DOHH2 (cell line): ENCODE results near the gene TTLL3.
A peak's percentile ranks its signal among the peaks of the same experiment; 100 is the strongest.

Experiments
- H3F3A ChIP-seq: fragments of 200-600 bp; sonication (generic), shearing (Covaris generic); 2 replicates; pipeline ENCODE4 v1.6.0; 2016; ENCODE audit warnings: antibody characterized with exemption, mild to moderate bottlenecking; ENCODE audit not compliant: control insufficient read depth, insufficient read depth
- H3K27ac ChIP-seq: fragments of 200-600 bp; sonication (generic); 2 replicates; pipeline ENCODE4 v1.5.1; 2014; ENCODE audit warnings: low read depth, mild to moderate bottlenecking, low read length, moderate library complexity
- H3K27me3 ChIP-seq: fragments of 200-600 bp; sonication (generic); 2 replicates; pipeline ENCODE4 v1.6.1; 2014; ENCODE audit warnings: mild to moderate bottlenecking, low read length, mixed read lengths; ENCODE audit not compliant: control insufficient read depth
- H3K36me3 ChIP-seq: fragments of 200-600 bp; sonication (generic); 2 replicates; pipeline ENCODE4 v1.6.1; 2014; ENCODE audit warnings: mild to moderate bottlenecking, low read length, moderate library complexity, mixed read lengths; ENCODE audit not compliant: control insufficient read depth
- H3K4me1 ChIP-seq: fragments of 200-600 bp; sonication (generic); 2 replicates; pipeline ENCODE4 v1.6.1; 2014; ENCODE audit warnings: mild to moderate bottlenecking, low read length, mixed read lengths; ENCODE audit not compliant: control insufficient read depth
- H3K4me2 ChIP-seq: fragments of 200-600 bp; sonication (generic); 2 replicates; pipeline ENCODE4 v1.6.0; 2014; ENCODE audit warnings: mild to moderate bottlenecking, low read length, moderate library complexity
- H3K4me3 ChIP-seq: fragments of 200-600 bp; sonication (generic); 2 replicates; pipeline ENCODE4 v1.5.1; 2014; ENCODE audit warnings: mild to moderate bottlenecking, low read length, mixed read lengths
- H3K79me2 ChIP-seq: fragments of 200-600 bp; sonication (generic); 2 replicates; pipeline ENCODE4 v1.6.1; 2014; ENCODE audit warnings: mild to moderate bottlenecking, low read length, mixed read lengths; ENCODE audit not compliant: control insufficient read depth
- H3K9me2 ChIP-seq: fragments of 200-600 bp; sonication (generic); replicated peaks from 2 replicates; pipeline ENCODE4 v1.6.1; 2014; ENCODE audit warnings: mild to moderate bottlenecking, low read length, mixed read lengths; ENCODE audit not compliant: control insufficient read depth
- H3K9me3 ChIP-seq: fragments of 200-600 bp; sonication (generic); 2 replicates; pipeline ENCODE4 v1.6.1; 2014; ENCODE audit warnings: antibody characterized with exemption, low read length, mixed read lengths; ENCODE audit not compliant: control insufficient read depth, insufficient read depth
- H4K20me1 ChIP-seq: fragments of 200-600 bp; sonication (generic); 2 replicates; pipeline ENCODE4 v1.6.0; 2014; ENCODE audit warnings: low read depth, mild to moderate bottlenecking, antibody characterized with exemption, low read length, moderate library complexity; ENCODE audit not compliant: control insufficient read depth, insufficient read depth
- EZH2phosphoT487 ChIP-seq: fragments of 200-600 bp; sonication (generic); IDR thresholded peaks from 2 replicates; pipeline ENCODE4 v1.6.1; 2017; ENCODE audit warnings: borderline replicate concordance, mild to moderate bottlenecking, antibody characterized with exemption, low read length, moderate library complexity, mixed read lengths
- TF ChIP-seq, protein P1 (sequence below): fragments of 200-600 bp; sonication (generic); IDR thresholded peaks from one replicate; pipeline ENCODE4 v1.5.1; 2014; ENCODE audit warnings: antibody characterized with exemption, mild to moderate bottlenecking, low read depth, low read length; ENCODE audit not compliant: poor library complexity, severe bottlenecking

Gene TTLL3

DNA sequence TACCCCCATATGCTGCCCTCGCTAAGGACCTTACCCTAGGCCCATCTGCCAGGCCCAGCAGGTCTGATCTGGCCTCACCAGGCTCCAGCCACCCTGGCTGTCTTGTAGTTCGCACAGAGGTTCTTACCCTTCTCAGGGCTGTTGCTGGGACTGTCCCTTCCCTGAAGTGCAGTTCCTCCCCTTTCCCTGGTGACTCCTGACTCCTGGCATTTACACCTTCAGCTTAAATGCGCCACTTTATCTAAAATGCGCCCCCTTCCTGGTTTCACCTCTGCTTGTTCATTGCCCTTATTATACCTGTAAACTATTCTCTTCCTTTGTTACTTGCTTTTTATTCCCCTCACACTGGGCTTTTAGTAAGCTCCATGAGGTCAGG is 835 bp upstream of the TTLL3 start:
- H4K20me1 ChIP-seq: no peaks in the 10 kb centered on the region
- H3K79me2 ChIP-seq: no peaks in the 10 kb centered on the region
- H3K4me3 ChIP-seq: peak overlapping the region; percentile 80
- peaks cover 29% of the 10 kb centered on the region for H3K4me1 ChIP-seq
- peaks cover 25% of the 10 kb centered on the region for H3F3A ChIP-seq
- TF ChIP-seq EZH2phosphoT487: no peak
- TF ChIP-seq, protein P1, sequence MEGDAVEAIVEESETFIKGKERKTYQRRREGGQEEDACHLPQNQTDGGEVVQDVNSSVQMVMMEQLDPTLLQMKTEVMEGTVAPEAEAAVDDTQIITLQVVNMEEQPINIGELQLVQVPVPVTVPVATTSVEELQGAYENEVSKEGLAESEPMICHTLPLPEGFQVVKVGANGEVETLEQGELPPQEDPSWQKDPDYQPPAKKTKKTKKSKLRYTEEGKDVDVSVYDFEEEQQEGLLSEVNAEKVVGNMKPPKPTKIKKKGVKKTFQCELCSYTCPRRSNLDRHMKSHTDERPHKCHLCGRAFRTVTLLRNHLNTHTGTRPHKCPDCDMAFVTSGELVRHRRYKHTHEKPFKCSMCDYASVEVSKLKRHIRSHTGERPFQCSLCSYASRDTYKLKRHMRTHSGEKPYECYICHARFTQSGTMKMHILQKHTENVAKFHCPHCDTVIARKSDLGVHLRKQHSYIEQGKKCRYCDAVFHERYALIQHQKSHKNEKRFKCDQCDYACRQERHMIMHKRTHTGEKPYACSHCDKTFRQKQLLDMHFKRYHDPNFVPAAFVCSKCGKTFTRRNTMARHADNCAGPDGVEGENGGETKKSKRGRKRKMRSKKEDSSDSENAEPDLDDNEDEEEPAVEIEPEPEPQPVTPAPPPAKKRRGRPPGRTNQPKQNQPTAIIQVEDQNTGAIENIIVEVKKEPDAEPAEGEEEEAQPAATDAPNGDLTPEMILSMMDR: no peak
- H3K27me3 ChIP-seq: no peaks in the 10 kb centered on the region
- H3K4me2 ChIP-seq: peak overlapping the region; percentile 96
- no peaks in the 10 kb centered on the region for H3K9me3 ChIP-seq
- peak overlapping the region; percentile 65 for H3K27ac ChIP-seq
- no peaks in the 10 kb centered on the region for H3K9me2 ChIP-seq
- peaks cover 63% of the 10 kb centered on the region for H3K36me3 ChIP-seq

DNA sequence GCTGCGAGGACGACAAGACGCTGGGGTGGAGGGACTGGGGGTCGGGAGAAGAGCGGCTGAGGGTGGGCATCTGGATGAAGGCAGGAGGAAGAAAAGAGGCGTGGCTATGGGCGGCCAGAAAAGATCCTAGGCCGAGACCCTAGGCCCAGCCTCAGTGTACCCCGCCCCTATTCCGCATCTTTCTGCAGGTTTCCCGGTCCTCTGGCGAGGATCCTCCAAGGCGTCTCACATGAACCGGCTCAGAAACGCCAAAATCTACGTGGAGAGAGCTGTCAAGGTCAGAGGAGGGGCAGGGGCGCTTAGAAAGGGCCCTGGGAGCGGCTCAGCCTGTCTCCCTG is 340 bp downstream of the TTLL3 start:
- Histone ChIP-seq H4K20me1 (no peaks in the 10 kb centered on the region), H3K4me2 (peak overlapping the region; percentile 96), H3K27me3 (no peaks in the 10 kb centered on the region), H3K9me2 (no peaks in the 10 kb centered on the region), H3K4me3 (peak overlapping the region; percentile 80), H3F3A (peaks cover 20% of the 10 kb centered on the region), H3K36me3 (peaks cover 51% of the 10 kb centered on the region), H3K9me3 (no peaks in the 10 kb centered on the region), H3K4me1 (peaks cover 29% of the 10 kb centered on the region), H3K79me2 (no peaks in the 10 kb centered on the region), H3K27ac (no peak overlapping the region)
- TF ChIP-seq, protein P1: no peak
- no peak for TF ChIP-seq EZH2phosphoT487

DNA sequence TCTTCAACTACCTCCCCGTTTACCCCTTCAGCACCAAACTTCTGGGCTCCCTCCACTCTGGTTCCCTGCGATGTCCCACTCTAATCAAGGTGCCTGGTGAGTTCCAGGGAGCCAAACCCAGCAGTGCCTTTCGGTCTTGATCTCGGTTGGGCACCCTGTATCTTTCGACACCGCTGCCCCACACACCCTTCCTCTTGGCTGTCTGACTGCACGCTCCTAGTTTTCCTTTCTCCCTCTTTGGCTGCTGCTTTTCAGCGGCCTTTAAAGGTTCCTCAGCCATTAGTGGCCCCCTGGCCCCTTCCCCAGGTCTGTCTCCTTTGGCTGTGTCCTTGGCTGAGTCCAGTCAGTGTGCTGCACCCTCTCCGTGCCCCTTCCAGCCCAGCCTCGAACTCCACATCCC is 784 bp downstream of the TTLL3 start:
- no peak overlapping the region; the same call in 1 of the 2 replicates for H3K4me2 ChIP-seq
- H3K9me2 ChIP-seq: no peaks in the 10 kb centered on the region
- no peak overlapping the region for H3K4me3 ChIP-seq
- TF ChIP-seq, protein P1: no peak
- TF ChIP-seq EZH2phosphoT487: no peak
- H3K27me3 ChIP-seq: no peaks in the 10 kb centered on the region
- peaks cover 20% of the 10 kb centered on the region for H3F3A ChIP-seq
- no peak overlapping the region for H3K27ac ChIP-seq
- H3K36me3 ChIP-seq: peaks cover 47% of the 10 kb centered on the region
- no peaks in the 10 kb centered on the region for H4K20me1 ChIP-seq
- no peaks in the 10 kb centered on the region for H3K79me2 ChIP-seq
- H3K4me1 ChIP-seq: peaks cover 29% of the 10 kb centered on the region
- H3K9me3 ChIP-seq: no peaks in the 10 kb centered on the region
